Bronchial epithelial cell (primary cell): ENCODE measurements around the gene LYZL6. TPM values are rescaled to one million over a fixed set of nuclear protein-coding genes. Genes with fewer than 3 reads are reported as not detected.

Experiments
- DNase-seq: peaks from one replicate; pipeline ENCODE4 v3.0.0-alpha.2; 2010; ENCODE audit warnings: low read depth
- FAIRE-seq: peaks from 2 replicates; lab custom pipeline; 2011; peaks lifted over from hg19 to GRCh38; lab: Jason Lieb, UNC
- H3K27me3 ChIP-seq: 2 replicates; pipeline ENCODE4 v1.5.1; 2011; ENCODE audit warnings: low read length; ENCODE audit not compliant: control insufficient read depth, insufficient read depth
- H3K36me3 ChIP-seq: 2 replicates; pipeline ENCODE4 v1.5.1; 2011; ENCODE audit warnings: low read length; ENCODE audit not compliant: control insufficient read depth, insufficient read depth
- H3K4me3 ChIP-seq: 2 replicates; pipeline ENCODE4 v1.5.1; 2011; ENCODE audit warnings: mild to moderate bottlenecking, low read depth, low read length, control low read depth
- CTCF ChIP-seq: IDR thresholded peaks from 2 replicates; pipeline ENCODE4 v1.5.1; 2011; ENCODE audit warnings: mild to moderate bottlenecking, moderate library complexity, low read length, control low read depth, inconsistent platforms; ENCODE audit not compliant: insufficient read depth, severe bottlenecking
- total RNA-seq: library from RNA; depleted of rRNA; stranded (reverse); fragments of >200 nt; gene quantifications from 2 replicates; pipeline ENCODE4 v1.2.1, GENCODE V29; 2014

The LYZL6 gene
- total RNA-seq, 1 donor from 2014 or later, result not detected

GRCh38 chr17:35982409-35983191 lies 39.1 kb upstream of the LYZL6 start:
- Histone ChIP-seq H3K27me3 (no peaks in the 10 kb centered on the region), H3K36me3 (no peaks in the 10 kb centered on the region), H3K4me3 (no peak overlapping the region)
- DNase-seq, result no peak
- TF ChIP-seq CTCF, result no peak
- FAIRE-seq, result no peak

GRCh38 chr17:35981908-35982330 lies 38.4 kb upstream of the LYZL6 start:
- no peak for FAIRE-seq
- H3K4me3 ChIP-seq, result no peak overlapping the region
- no peak for DNase-seq

GRCh38 chr17:35981246-35981645 lies 37.7 kb upstream of the LYZL6 start, which contains the start of gene CCL16:
TSS of gene CCL16 (minus strand) at chr17:35981497. CDS start at chr17:35981420, 77 bp downstream.
- TF ChIP-seq CTCF, result no peak
- no peaks in the 10 kb centered on the region for H3K27me3 ChIP-seq
- no peak within 1 kb of the TSS for H3K4me3 ChIP-seq
- DNase-seq (no peak), FAIRE-seq (no peak)
- H3K36me3 ChIP-seq, result no peaks in the 10 kb centered on the region

More at GRCh38 chr17:35981908-35982330, 38.4 kb upstream of the LYZL6 start:
- Histone ChIP-seq H3K36me3 (no peaks in the 10 kb centered on the region), H3K27me3 (no peaks in the 10 kb centered on the region)
- TF ChIP-seq CTCF, result no peak

- DNase-seq, result peak; percentile 23
- H3K36me3 ChIP-seq, result no peaks in the 10 kb centered on the region
- TF ChIP-seq CTCF, result no peak
- no peaks in the 10 kb centered on the region for H3K27me3 ChIP-seq
- FAIRE-seq, result no peak
- H3K4me3 ChIP-seq, result no peak overlapping the region
Measured at GRCh38 chr17:35978346-35978745, 34.8 kb upstream of the LYZL6 start.

- FAIRE-seq (no peak), DNase-seq (no peak)
- no peaks in the 10 kb centered on the region for H3K27me3 ChIP-seq
- H3K36me3 ChIP-seq, result no peaks in the 10 kb centered on the region
- no peak overlapping the region for H3K4me3 ChIP-seq
- TF ChIP-seq CTCF, result no peak
Measured at GRCh38 chr17:35977509-35977908, 34.0 kb upstream of the LYZL6 start.
